ENCODE results near the gene NEU4. TPM values are rescaled to one million over a fixed set of nuclear protein-coding genes. Genes with fewer than 3 reads are reported as not detected.

The NEU4 gene
- total and polyA plus RNA-seq, 9 of the 15 experiments (the other 6 are each of a cell fraction or from before 2014, with no cell fraction given): 0.01 to 0.40 TPM; not detected in 7

- H4K20me1 ChIP-seq (replicated peaks; ENCODE audit: control insufficient read depth, insufficient read depth, low read length): no peaks in the 10 kb centered on the region
- H3K4me3 ChIP-seq: no peak overlapping the region
- no peaks in the 10 kb centered on the region for H3K36me3 ChIP-seq (ENCODE audit: control insufficient read depth, insufficient read depth, low read length)
- no peak overlapping the region for H3K27ac ChIP-seq (ENCODE audit: extremely low read depth, low read depth, low read length)
- H3K79me2 ChIP-seq (ENCODE audit: control insufficient read depth, insufficient read depth, low read length): no peaks in the 10 kb centered on the region
- WGBS (ENCODE audit: insufficient coverage, low coverage, missing lambda C conversion rate): 74% methylated on average over 3 of the region's 27 CpGs
- CTCF ChIA-PET (ENCODE audit: low intra/inter-chr PET ratio): no interaction called here
- peak; percentile 41; the same call in 1 of the 2 replicates for TF ChIP-seq POLR2G (IDR thresholded peaks at IDR 0.05; ENCODE audit: low read depth, low read length)
- TF ChIP-seq PYGO2 (tag; IDR thresholded peaks at IDR 0.05): no peak
- DNase-seq (ENCODE audit: extremely low read depth in 1 of 4, low spot score in 3 of 4) (peak in 1 of 4 experiments; percentile 3), ATAC-seq (no peak; the same call in 2 of the 3 replicates), FAIRE-seq (no peak)
- no peaks in the 10 kb centered on the region for H3K9me1 ChIP-seq (ENCODE audit: control insufficient read depth, insufficient read depth, low read length)
- POLR2A ChIA-PET: interaction anchor here (0.9 kb wide), 1 partner anchor 8 kb away, joined by 3 read pairs; no protein-coding TSS in a partner anchor
- no peaks in the 10 kb centered on the region for H3K27me3 ChIP-seq (ENCODE audit: control insufficient read depth in 2 of 2, insufficient read depth in 2 of 2, low read length in 2 of 2)
- in situ Hi-C loops (cut with MboI): no loop called here
- no TSS peak for BruUV-seq (replicated peaks)
- intact Hi-C loops (cut with micrococcal nuclease): no loop called here
- no peaks in the 10 kb centered on the region for H3K9me3 ChIP-seq (replicated peaks; ENCODE audit: control insufficient read depth, insufficient read depth, low read depth, low read length)
- H3K4me1 ChIP-seq (replicated peaks in 1 of 2; ENCODE audit: control insufficient read depth in 2 of 2, insufficient read depth in 2 of 2, low read length in 2 of 2): peaks cover 0 to 46% of the 10 kb centered on the region in 2 experiments; a peak in 2 of 5 replicates
- H3K4me2 ChIP-seq (ENCODE audit: insufficient read depth, low read length): no peak overlapping the region
- no peak overlapping the region for H2AFZ ChIP-seq (ENCODE audit: low read depth, low read length)
- H3K9ac ChIP-seq (ENCODE audit: insufficient read depth in 1 of 2, low read depth in 2 of 2, low read length in 2 of 2): peak overlapping the region in 1 of 2 experiments; percentile 26; a peak in 1 of 4 replicates
These were observed 38.6 kb upstream of the NEU4 start for GRCh38 chr2:241770185-241770935.

GRCh38 chr2:241770936-241771285 is 38.1 kb upstream of the NEU4 start:
- CTCF ChIA-PET (ENCODE audit: low intra/inter-chr PET ratio): no interaction called here
- Histone ChIP-seq H4K20me1 (replicated peaks; ENCODE audit: control insufficient read depth, insufficient read depth, low read length) (no peaks in the 10 kb centered on the region), H3K9ac (ENCODE audit: insufficient read depth in 1 of 2, low read depth in 2 of 2, low read length in 2 of 2) (no peak overlapping the region; a peak in 1 of 4 replicates), H3K4me3 (no peak overlapping the region), H3K27me3 (ENCODE audit: control insufficient read depth in 2 of 2, insufficient read depth in 2 of 2, low read length in 2 of 2) (no peaks in the 10 kb centered on the region), H3K4me2 (ENCODE audit: insufficient read depth, low read length) (no peak overlapping the region), H3K27ac (ENCODE audit: extremely low read depth, low read depth, low read length) (no peak overlapping the region), H3K9me3 (replicated peaks; ENCODE audit: control insufficient read depth, insufficient read depth, low read depth, low read length) (no peaks in the 10 kb centered on the region), H3K36me3 (ENCODE audit: control insufficient read depth, insufficient read depth, low read length) (no peaks in the 10 kb centered on the region), H3K9me1 (ENCODE audit: control insufficient read depth, insufficient read depth, low read length) (no peaks in the 10 kb centered on the region), H3K4me1 (replicated peaks in 1 of 2; ENCODE audit: control insufficient read depth in 2 of 2, insufficient read depth in 2 of 2, low read length in 2 of 2) (peaks cover 0 to 51% of the 10 kb centered on the region in 2 experiments; a peak in 2 of 5 replicates), H3K79me2 (ENCODE audit: control insufficient read depth, insufficient read depth, low read length) (no peaks in the 10 kb centered on the region), H2AFZ (ENCODE audit: low read depth, low read length) (no peak overlapping the region)
- FAIRE-seq (no peak), ATAC-seq (no peak), DNase-seq (ENCODE audit: extremely low read depth in 1 of 4, low spot score in 3 of 4) (no peak)
- in situ Hi-C loops (cut with MboI) (no loop called here), intact Hi-C loops (cut with micrococcal nuclease) (no loop called here)
- no TSS peak for BruUV-seq (replicated peaks)
- TF ChIP-seq OTX1 (CRISPR knock-in tag; IDR thresholded peaks at IDR 0.05): no peak
- no peak for TF ChIP-seq ARID1B (IDR thresholded peaks at IDR 0.05)
- TF ChIP-seq SRSF1 (IDR thresholded peaks at IDR 0.05; ENCODE audit: low read depth, low read length): no peak
- POLR2A ChIA-PET: interaction anchor here (0.5 to 0.9 kb wide), 2 partner anchors 9 to 127 kb away, joined by 3 to 4 read pairs; no protein-coding TSS in a partner anchor
- WGBS (ENCODE audit: insufficient coverage, low coverage, missing lambda C conversion rate): 88% methylated on average over 9 of the region's 12 CpGs

Measured in K562 (cell line).